ENCODE measurements around the gene MAGI3. TPM values are rescaled to one million over a fixed set of nuclear protein-coding genes. Genes with fewer than 3 reads are reported as not detected.
A peak's percentile ranks its signal among the peaks of the same experiment; 100 is the strongest.

MAGI3 gene
- 4.9 TPM for total RNA-seq
- 1 to 10 TPM; 1.4 to 2.9 (median 2.1) TPM for polyA plus RNA-seq

DNA sequence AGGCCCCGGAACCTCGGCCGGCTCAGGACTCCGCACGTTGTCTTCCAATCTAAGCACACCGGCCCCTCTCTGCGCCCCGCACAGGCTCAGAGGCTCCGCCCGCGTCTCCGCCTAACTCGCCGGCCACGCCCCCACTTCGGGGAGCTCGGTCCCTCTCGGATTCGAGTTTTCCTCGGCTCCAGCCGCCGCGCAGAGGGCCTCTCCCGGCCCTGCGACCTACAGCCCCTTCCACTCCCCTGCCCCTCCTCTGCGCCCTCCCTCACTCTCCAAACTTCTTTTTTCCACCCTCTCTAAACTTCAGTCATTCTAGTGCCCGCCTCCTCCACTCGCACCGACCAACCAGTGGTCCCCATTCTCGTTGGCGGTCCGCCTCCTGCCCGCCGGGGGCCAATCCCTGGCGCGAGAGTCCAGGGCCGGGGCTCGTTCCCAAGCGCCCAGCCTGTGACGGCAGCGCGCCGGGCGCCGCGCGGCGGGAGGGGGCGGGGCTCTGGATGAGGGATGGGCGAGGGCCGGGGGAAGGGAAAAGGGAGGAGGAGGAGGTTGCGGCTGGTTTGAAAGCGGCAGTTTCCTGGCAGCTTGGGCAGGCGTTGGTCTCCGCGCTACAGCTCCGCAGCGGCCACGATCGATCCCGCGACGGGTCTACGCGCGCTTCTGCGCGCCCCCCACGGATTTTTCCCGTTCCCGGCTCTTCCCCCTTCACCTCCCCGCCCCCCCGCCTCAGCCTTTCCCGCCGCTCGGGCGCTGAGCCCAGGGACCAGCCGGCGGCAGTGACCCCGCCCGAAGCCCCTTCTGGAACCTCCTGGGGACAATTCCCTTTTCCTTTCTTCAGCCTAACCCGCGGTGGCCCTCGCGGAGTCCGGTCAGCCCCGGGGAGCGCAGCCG, at the start of gene MAGI3:
Gene MAGI3, plus strand, starts transcription at position 563 of the 882 bp plus-strand sequence. CDS start 519 bp downstream, outside the sequence.
- peak; percentile 91 to 95 for ATAC-seq (ENCODE audit: low read depth in 2 of 2)
- Histone ChIP-seq H3K36me3 (ENCODE audit: control insufficient read depth, insufficient read depth, low read length) (no peaks in the 10 kb centered on the region), H3K27me3 (ENCODE audit: control insufficient read depth, insufficient read depth, low read length) (peaks cover 20% of the 10 kb centered on the region), H3K4me3 (ENCODE audit: low read depth, low read length) (peak within 1 kb of the TSS; percentile 80), H3K27ac (ENCODE audit: insufficient read depth, low read length, poor library complexity, severe bottlenecking) (peak within 1 kb of the TSS; percentile 53), H3K9me3 (ENCODE audit: control insufficient read depth in 2 of 2, low read length in 2 of 2) (no peaks in the 10 kb centered on the region), H3K4me1 (ENCODE audit: control insufficient read depth, insufficient read depth, low read length, poor library complexity, severe bottlenecking) (peaks cover 25% of the 10 kb centered on the region)
- peaks cover 41% of the 10 kb centered on the region for H3K27me3 Mint-ChIP-seq
- peak; percentile 88 to 97 (median 89) for DNase-seq
- H3K9me3 Mint-ChIP-seq: peaks cover 0 to 4% (median 0%) of the 10 kb centered on the region in 7 donors
- peak within 1 kb of the TSS; percentile 86 to 97 (median 95) for H3K4me3 Mint-ChIP-seq
- peaks cover 14 to 24% (median 20%) of the 10 kb centered on the region in 4 donors for H3K4me1 Mint-ChIP-seq
- H3K36me3 Mint-ChIP-seq: no peaks in the 10 kb centered on the region
- peak within 1 kb of the TSS; percentile 82 to 83 (median 83) for H3K27ac Mint-ChIP-seq

DNA sequence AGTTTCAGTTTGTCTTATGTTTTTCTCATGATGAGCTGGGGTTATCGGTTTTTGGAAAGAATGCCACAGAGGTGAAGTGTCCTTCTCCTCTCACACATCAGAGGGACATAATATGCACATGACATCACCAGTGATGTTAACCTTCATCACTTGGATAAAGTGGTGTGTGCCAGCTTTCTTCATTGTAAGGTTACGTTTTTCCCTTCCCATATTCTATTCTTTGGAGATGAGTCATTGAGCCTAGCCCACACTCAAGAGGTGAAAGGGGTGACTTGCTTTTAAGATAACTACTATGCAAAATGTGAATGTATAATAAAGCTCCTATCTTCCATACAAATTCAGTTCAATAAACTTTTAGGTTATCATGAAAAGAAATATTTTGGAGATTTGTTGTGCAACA, 36.7 kb upstream of the MAGI3 start:
- DNase-seq (no peak), ATAC-seq (ENCODE audit: low read depth in 2 of 2) (no peak)
- no peaks in the 10 kb centered on the region for H3K4me1 Mint-ChIP-seq
- H3K9me3 Mint-ChIP-seq: peaks cover 0 to 3% (median 0%) of the 10 kb centered on the region in 7 donors
- no peak overlapping the region for H3K27ac Mint-ChIP-seq
- Histone ChIP-seq H3K27me3 (ENCODE audit: control insufficient read depth, insufficient read depth, low read length) (peaks cover 5% of the 10 kb centered on the region), H3K4me3 (ENCODE audit: low read depth, low read length) (no peak overlapping the region), H3K9me3 (ENCODE audit: control insufficient read depth in 2 of 2, low read length in 2 of 2) (no peaks in the 10 kb centered on the region), H3K36me3 (ENCODE audit: control insufficient read depth, insufficient read depth, low read length) (no peaks in the 10 kb centered on the region), H3K4me1 (ENCODE audit: control insufficient read depth, insufficient read depth, low read length, poor library complexity, severe bottlenecking) (no peaks in the 10 kb centered on the region), H3K27ac (ENCODE audit: insufficient read depth, low read length, poor library complexity, severe bottlenecking) (no peak overlapping the region)
- H3K27me3 Mint-ChIP-seq: peaks cover 13% of the 10 kb centered on the region
- no peak overlapping the region for H3K4me3 Mint-ChIP-seq
- H3K36me3 Mint-ChIP-seq: no peaks in the 10 kb centered on the region

DNA sequence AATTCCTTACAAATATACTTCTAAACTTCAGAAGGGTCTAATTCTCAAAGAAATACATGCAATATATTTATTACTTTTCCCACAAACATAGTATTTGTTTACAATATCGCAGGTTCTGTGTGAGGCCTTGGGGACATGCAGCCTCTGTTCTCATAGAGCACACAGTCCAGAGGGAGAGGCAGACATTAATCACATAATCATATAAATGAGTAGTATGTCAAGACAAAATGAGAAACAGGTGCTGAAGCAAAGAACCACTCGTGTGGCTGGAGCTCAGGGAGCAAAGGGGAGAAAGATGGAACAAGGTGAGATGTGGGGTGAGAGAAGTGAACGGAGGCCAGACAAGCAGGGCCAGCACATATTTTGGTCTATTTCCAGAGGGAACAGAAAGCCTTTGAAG, 26.4 kb upstream of the MAGI3 start:
- Histone ChIP-seq H3K27ac (ENCODE audit: insufficient read depth, low read length, poor library complexity, severe bottlenecking) (no peak overlapping the region), H3K9me3 (ENCODE audit: control insufficient read depth in 2 of 2, low read length in 2 of 2) (no peaks in the 10 kb centered on the region), H3K27me3 (ENCODE audit: control insufficient read depth, insufficient read depth, low read length) (no peaks in the 10 kb centered on the region), H3K4me1 (ENCODE audit: control insufficient read depth, insufficient read depth, low read length, poor library complexity, severe bottlenecking) (no peaks in the 10 kb centered on the region), H3K4me3 (ENCODE audit: low read depth, low read length) (no peak overlapping the region), H3K36me3 (ENCODE audit: control insufficient read depth, insufficient read depth, low read length) (no peaks in the 10 kb centered on the region)
- peaks cover 3% of the 10 kb centered on the region for H3K36me3 Mint-ChIP-seq
- DNase-seq: no peak
- peaks cover 0 to 2% (median 0%) of the 10 kb centered on the region in 7 donors for H3K9me3 Mint-ChIP-seq
- no peak for ATAC-seq (ENCODE audit: low read depth in 2 of 2)
- no peak overlapping the region for H3K27ac Mint-ChIP-seq
- no peaks in the 10 kb centered on the region for H3K4me1 Mint-ChIP-seq
- H3K27me3 Mint-ChIP-seq: peaks cover 22% of the 10 kb centered on the region
- no peak overlapping the region for H3K4me3 Mint-ChIP-seq

DNA sequence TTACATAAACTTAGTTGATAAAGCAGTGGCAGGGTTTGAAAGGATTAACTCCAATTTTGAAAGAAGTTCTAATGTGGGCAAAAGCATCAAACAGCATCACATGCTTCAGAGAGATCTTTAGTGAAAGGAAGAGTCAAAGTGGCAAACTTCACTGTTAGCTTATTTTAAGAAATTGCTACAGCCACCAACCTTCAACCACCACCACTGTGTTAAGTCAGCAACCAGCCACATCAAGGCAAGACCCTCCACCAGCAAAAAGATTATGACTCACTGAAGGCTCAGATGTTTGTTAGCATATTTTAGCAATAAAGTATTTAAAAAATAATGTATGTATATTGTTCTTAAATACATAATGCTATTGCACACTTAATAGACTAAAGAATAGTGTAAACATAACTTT, 21.3 kb upstream of the MAGI3 start:
- Histone ChIP-seq H3K4me1 (ENCODE audit: control insufficient read depth, insufficient read depth, low read length, poor library complexity, severe bottlenecking) (no peaks in the 10 kb centered on the region), H3K27ac (ENCODE audit: insufficient read depth, low read length, poor library complexity, severe bottlenecking) (no peak overlapping the region), H3K36me3 (ENCODE audit: control insufficient read depth, insufficient read depth, low read length) (no peaks in the 10 kb centered on the region), H3K9me3 (ENCODE audit: control insufficient read depth in 2 of 2, low read length in 2 of 2) (no peaks in the 10 kb centered on the region), H3K4me3 (ENCODE audit: low read depth, low read length) (no peak overlapping the region), H3K27me3 (ENCODE audit: control insufficient read depth, insufficient read depth, low read length) (no peaks in the 10 kb centered on the region)
- ATAC-seq (ENCODE audit: low read depth in 2 of 2) (no peak), DNase-seq (no peak)
- peaks cover 23% of the 10 kb centered on the region for H3K27me3 Mint-ChIP-seq
- H3K4me3 Mint-ChIP-seq: no peak overlapping the region
- peaks cover 3% of the 10 kb centered on the region for H3K36me3 Mint-ChIP-seq
- H3K27ac Mint-ChIP-seq: no peak overlapping the region
- H3K9me3 Mint-ChIP-seq: peaks cover 0 to 4% (median 0%) of the 10 kb centered on the region in 7 donors
- H3K4me1 Mint-ChIP-seq: no peaks in the 10 kb centered on the region

DNA sequence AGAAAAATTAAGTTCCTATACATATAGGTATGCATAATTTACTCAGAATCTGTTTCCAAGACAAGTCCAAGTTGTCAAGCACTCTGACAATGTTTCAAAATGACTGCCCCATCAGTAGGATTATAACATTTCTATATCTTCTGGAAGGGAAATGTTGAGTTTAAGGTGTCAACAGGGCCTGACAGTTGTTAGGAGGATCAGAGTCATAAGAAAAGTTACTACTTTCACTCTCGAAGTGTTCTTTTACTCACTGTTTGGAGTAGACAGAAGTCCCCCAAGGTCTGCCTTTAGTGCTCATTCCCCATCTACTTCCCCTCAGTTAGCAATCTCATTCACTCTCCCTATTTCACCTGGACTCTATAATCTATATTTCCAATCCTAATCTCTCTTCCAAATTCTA, 20.6 kb upstream of the MAGI3 start:
- no peak overlapping the region for H3K4me3 Mint-ChIP-seq
- ATAC-seq (ENCODE audit: low read depth in 2 of 2): no peak
- peaks cover 0 to 2% (median 0%) of the 10 kb centered on the region in 7 donors for H3K9me3 Mint-ChIP-seq
- H3K4me1 Mint-ChIP-seq: no peaks in the 10 kb centered on the region
- H3K27ac Mint-ChIP-seq: no peak overlapping the region
- H3K36me3 Mint-ChIP-seq: no peaks in the 10 kb centered on the region
- no peaks in the 10 kb centered on the region for H3K36me3 ChIP-seq (ENCODE audit: control insufficient read depth, insufficient read depth, low read length)
- H3K4me1 ChIP-seq (ENCODE audit: control insufficient read depth, insufficient read depth, low read length, poor library complexity, severe bottlenecking): no peaks in the 10 kb centered on the region
- H3K27me3 Mint-ChIP-seq: peaks cover 17% of the 10 kb centered on the region
- no peaks in the 10 kb centered on the region for H3K27me3 ChIP-seq (ENCODE audit: control insufficient read depth, insufficient read depth, low read length)
- no peak overlapping the region for H3K4me3 ChIP-seq (ENCODE audit: low read depth, low read length)
- no peak for DNase-seq
- no peak overlapping the region for H3K27ac ChIP-seq (ENCODE audit: insufficient read depth, low read length, poor library complexity, severe bottlenecking)
- H3K9me3 ChIP-seq (ENCODE audit: control insufficient read depth in 2 of 2, low read length in 2 of 2): no peaks in the 10 kb centered on the region

DNA sequence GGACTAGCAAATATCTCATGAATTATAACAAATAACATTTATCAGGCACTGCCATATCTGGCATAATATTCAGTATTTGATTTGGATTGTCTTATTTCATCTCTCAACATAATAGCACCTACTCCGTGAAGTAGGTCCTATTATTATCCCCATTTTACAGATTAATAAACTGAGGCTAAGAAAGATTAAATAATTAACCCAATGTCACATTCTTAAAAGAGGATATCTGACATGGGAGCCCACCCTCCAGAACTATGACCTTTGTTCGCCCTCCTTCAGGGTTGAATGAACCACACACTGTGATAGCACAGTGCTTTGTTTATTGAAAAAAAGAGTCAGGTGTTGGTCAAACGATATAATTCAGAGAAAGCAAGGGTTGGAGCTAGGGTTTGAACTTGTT, 19.4 kb upstream of the MAGI3 start:
- H3K36me3 ChIP-seq (ENCODE audit: control insufficient read depth, insufficient read depth, low read length): no peaks in the 10 kb centered on the region
- Mint-ChIP-seq H3K4me3 (no peak overlapping the region), H3K4me1 (no peaks in the 10 kb centered on the region), H3K36me3 (no peaks in the 10 kb centered on the region), H3K9me3 (peaks cover 0 to 2% (median 0%) of the 10 kb centered on the region in 7 donors), H3K27me3 (peaks cover 13% of the 10 kb centered on the region), H3K27ac (no peak overlapping the region)
- H3K4me3 ChIP-seq (ENCODE audit: low read depth, low read length): no peak overlapping the region
- H3K9me3 ChIP-seq (ENCODE audit: control insufficient read depth in 2 of 2, low read length in 2 of 2): no peaks in the 10 kb centered on the region
- no peak overlapping the region for H3K27ac ChIP-seq (ENCODE audit: insufficient read depth, low read length, poor library complexity, severe bottlenecking)
- H3K27me3 ChIP-seq (ENCODE audit: control insufficient read depth, insufficient read depth, low read length): peaks cover 8% of the 10 kb centered on the region
- DNase-seq (no peak), ATAC-seq (ENCODE audit: low read depth in 2 of 2) (no peak)
- no peaks in the 10 kb centered on the region for H3K4me1 ChIP-seq (ENCODE audit: control insufficient read depth, insufficient read depth, low read length, poor library complexity, severe bottlenecking)

DNA sequence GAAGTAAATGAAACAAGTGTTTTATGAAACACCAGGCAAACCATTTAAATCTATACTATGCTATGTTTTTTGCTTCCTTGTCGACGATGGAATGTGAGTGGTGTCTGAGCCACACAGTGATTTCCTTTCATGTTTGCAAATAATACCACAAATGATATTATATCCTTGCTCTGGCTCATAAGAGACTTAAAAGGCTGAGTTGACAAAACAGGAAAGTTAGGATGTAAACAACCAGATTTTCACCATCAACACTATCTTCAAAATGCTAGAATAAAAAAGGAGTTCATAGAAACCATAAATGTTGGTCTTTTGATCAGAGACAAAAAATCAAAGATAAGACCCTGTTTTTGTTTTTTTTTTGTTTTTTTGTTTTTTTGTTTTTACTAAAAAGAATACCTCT, 17.8 kb upstream of the MAGI3 start:
- Mint-ChIP-seq H3K9me3 (peaks cover 0 to 2% (median 0%) of the 10 kb centered on the region in 7 donors), H3K36me3 (no peaks in the 10 kb centered on the region), H3K27me3 (peaks cover 17% of the 10 kb centered on the region), H3K27ac (no peak overlapping the region), H3K4me3 (no peak overlapping the region), H3K4me1 (no peaks in the 10 kb centered on the region)
- H3K27ac ChIP-seq (ENCODE audit: insufficient read depth, low read length, poor library complexity, severe bottlenecking): no peak overlapping the region
- H3K9me3 ChIP-seq (ENCODE audit: control insufficient read depth in 2 of 2, low read length in 2 of 2): no peaks in the 10 kb centered on the region
- peaks cover 17% of the 10 kb centered on the region for H3K27me3 ChIP-seq (ENCODE audit: control insufficient read depth, insufficient read depth, low read length)
- H3K36me3 ChIP-seq (ENCODE audit: control insufficient read depth, insufficient read depth, low read length): no peaks in the 10 kb centered on the region
- no peak overlapping the region for H3K4me3 ChIP-seq (ENCODE audit: low read depth, low read length)
- no peak for DNase-seq
- no peaks in the 10 kb centered on the region for H3K4me1 ChIP-seq (ENCODE audit: control insufficient read depth, insufficient read depth, low read length, poor library complexity, severe bottlenecking)
- ATAC-seq (ENCODE audit: low read depth in 2 of 2): no peak

DNA sequence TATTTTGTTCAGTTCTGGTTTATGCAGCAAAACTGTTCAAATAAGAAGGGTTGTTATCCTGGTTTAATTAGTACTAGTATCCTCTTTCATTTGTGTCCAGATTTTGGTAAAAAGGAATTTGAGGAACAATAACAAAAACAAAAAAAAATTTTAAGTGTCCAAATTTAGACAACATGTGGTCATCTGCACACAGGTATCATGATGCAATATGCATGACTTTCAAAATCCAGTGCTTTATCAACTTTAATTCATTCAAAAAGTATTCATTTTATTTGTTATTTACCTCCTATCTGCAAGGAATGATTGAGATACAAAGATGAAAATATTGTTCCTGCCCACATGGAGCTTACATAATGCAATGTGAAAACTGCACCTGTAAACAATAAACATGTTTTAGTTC, 16.7 kb upstream of the MAGI3 start:
- no peak for DNase-seq
- Histone ChIP-seq H3K4me1 (ENCODE audit: control insufficient read depth, insufficient read depth, low read length, poor library complexity, severe bottlenecking) (no peaks in the 10 kb centered on the region), H3K36me3 (ENCODE audit: control insufficient read depth, insufficient read depth, low read length) (no peaks in the 10 kb centered on the region), H3K4me3 (ENCODE audit: low read depth, low read length) (no peak overlapping the region), H3K27ac (ENCODE audit: insufficient read depth, low read length, poor library complexity, severe bottlenecking) (no peak overlapping the region), H3K9me3 (ENCODE audit: control insufficient read depth in 2 of 2, low read length in 2 of 2) (no peaks in the 10 kb centered on the region), H3K27me3 (ENCODE audit: control insufficient read depth, insufficient read depth, low read length) (peaks cover 17% of the 10 kb centered on the region)
- no peak for ATAC-seq (ENCODE audit: low read depth in 2 of 2)
- peaks cover 13% of the 10 kb centered on the region for H3K27me3 Mint-ChIP-seq
- peaks cover 0 to 2% (median 0%) of the 10 kb centered on the region in 7 donors for H3K9me3 Mint-ChIP-seq
- no peaks in the 10 kb centered on the region for H3K4me1 Mint-ChIP-seq
- H3K27ac Mint-ChIP-seq: no peak overlapping the region
- no peak overlapping the region for H3K4me3 Mint-ChIP-seq
- no peaks in the 10 kb centered on the region for H3K36me3 Mint-ChIP-seq

Data from CD4-positive, CD25-positive, alpha-beta regulatory T cell (primary cell).